HepG2 (cell line): ENCODE data around the gene GTF2A1L. TPM values are rescaled to one million over a fixed set of nuclear protein-coding genes. Genes with fewer than 3 reads are reported as not detected.

ENCODE experiments used
- ATAC-seq: fragments of 200-7000 bp; cut with Tn5 transposase; 3 replicates; pipeline ENCODE4 v1.9.1; 2020; ENCODE audit warnings: mild to moderate bottlenecking, moderate library complexity
- BruUV-seq: library from RNA; stranded (reverse); fragments of 400-500 nt; replicated peaks from 2 replicates; lab custom pipeline; 2021; lab: Mats Ljungman, UMichigan
- CTCF ChIA-PET: fragments of 300-600 bp; formaldehyde crosslinking; extraction: SDS; loops from one replicate; lab custom pipeline; 2021; ENCODE audit warnings: low total read pairs, inconsistent platforms, low intra/inter-chr PET ratio; lab: Yijun Ruan, JAX
- POLR2A ChIA-PET: fragments of 350-600 bp; sonication (Branson Sonifier 250); formaldehyde crosslinking; loops from one replicate; lab custom pipeline; 2020; ENCODE audit warnings: antibody characterized with exemption, inconsistent platforms; lab: Yijun Ruan, JAX
- DNase-seq: peaks from one replicate; pipeline ENCODE4 v3.0.0-alpha.2; 2015; ENCODE audit warnings: low spot score
- FAIRE-seq: peaks from 3 replicates; lab custom pipeline; 2011; peaks lifted over from hg19 to GRCh38; lab: Jason Lieb, UNC
- H2AFZ ChIP-seq: one replicate; pipeline ENCODE4 v1.6.1; 2011; ENCODE audit warnings: low read length, inconsistent platforms
- H3K27ac ChIP-seq: fragments of 300-600 bp; 3 replicates; pipeline ENCODE4 v1.8.0; 2011; ENCODE audit warnings: mixed run types, mild to moderate bottlenecking, mixed read lengths, low read length, inconsistent platforms; ENCODE audit not compliant: insufficient read depth; ENCODE audit errors: extremely low read length
- H3K27me3 ChIP-seq, 2 experiments: fragments of 200-600 bp in 1 of 2; 2 replicates in 1 of 2; 3 replicates in 1 of 2; pipeline versions ENCODE4 v1.6.0 to v1.8.0; 2011; ENCODE audit warnings: low read length in 2 of 2, mild to moderate bottlenecking in 2 of 2, moderate library complexity in 2 of 2, inconsistent platforms in 1 of 2; ENCODE audit not compliant: insufficient read depth in 2 of 2, control insufficient read depth in 1 of 2
- H3K36me3 ChIP-seq, 2 experiments: fragments of 200-600 bp in 1 of 2; replicated peaks in 1 of 2; 2 replicates in 1 of 2; 3 replicates in 1 of 2; pipeline versions ENCODE4 v1.5.1 to v1.8.0; 2011; ENCODE audit warnings: low read length in 2 of 2, inconsistent platforms in 1 of 2; ENCODE audit not compliant: insufficient read depth in 2 of 2, control insufficient read depth in 1 of 2
- H3K4me1 ChIP-seq: 2 replicates; pipeline ENCODE4 v1.5.1; 2012; ENCODE audit warnings: low read length, inconsistent platforms; ENCODE audit not compliant: insufficient read depth
- H3K4me2 ChIP-seq: 2 replicates; pipeline ENCODE4 v1.6.0; 2011; ENCODE audit warnings: low read depth, low read length, inconsistent platforms
- H3K4me3 ChIP-seq, 3 experiments: fragments of 200-600 bp in 1 of 3; sonication (generic), shearing (Covaris generic) in 1 of 3; replicated peaks in 1 of 3; 2 replicates each; pipeline ENCODE4 v1.5.1; 2011 to 2016; ENCODE audit warnings: low read length in 3 of 3, inconsistent platforms in 2 of 3, low read depth in 2 of 3, mild to moderate bottlenecking in 2 of 3, control low read depth in 1 of 3, mixed read lengths in 1 of 3; ENCODE audit not compliant: insufficient read depth in 1 of 3
- H3K79me2 ChIP-seq: one replicate; pipeline ENCODE4 v1.6.1; 2011; ENCODE audit warnings: low read length, inconsistent platforms; ENCODE audit not compliant: insufficient read depth
- H3K9ac ChIP-seq: 2 replicates; pipeline ENCODE4 v1.6.0; 2011; ENCODE audit warnings: mild to moderate bottlenecking, low read depth, low read length, inconsistent platforms; ENCODE audit not compliant: insufficient read depth
- H3K9me3 ChIP-seq: 2 replicates; pipeline ENCODE4 v1.5.1; 2012; ENCODE audit warnings: mild to moderate bottlenecking, low read length
- H4K20me1 ChIP-seq: 2 replicates; pipeline ENCODE4 v1.6.0; 2011; ENCODE audit warnings: inconsistent platforms, mild to moderate bottlenecking, low read length, moderate library complexity; ENCODE audit not compliant: insufficient read depth
- GRHL1 ChIP-seq: sonication (generic); formaldehyde crosslinking; conservative IDR thresholded peaks from 2 replicates; pipeline ENCODE4 v1.8.0; 2022; ENCODE audit warnings: missing genetic modification reagents
- GTF2F1 ChIP-seq: fragments of 150-350 bp; IDR thresholded peaks from 2 replicates; pipeline ENCODE4 v1.6.1; 2014; ENCODE audit warnings: low read length
- HOXA7 ChIP-seq: sonication (generic); formaldehyde crosslinking; IDR thresholded peaks from 2 replicates; pipeline ENCODE4 v1.8.1; 2022; ENCODE audit warnings: mild to moderate bottlenecking, missing genetic modification reagents, moderate library complexity
- MLXIP ChIP-seq: sonication (generic); formaldehyde crosslinking; IDR thresholded peaks from 2 replicates; pipeline ENCODE4 v1.9.0; 2021; ENCODE audit warnings: missing genetic modification reagents, borderline replicate concordance
- MTF2 ChIP-seq: sonication (generic); formaldehyde crosslinking; IDR thresholded peaks from 2 replicates; pipeline ENCODE4 v1.5.0; 2020; ENCODE audit warnings: missing genetic modification reagents, borderline replicate concordance
- THAP7 ChIP-seq: sonication (generic); formaldehyde crosslinking; IDR thresholded peaks from 2 replicates; pipeline ENCODE4 v1.8.1; 2023; ENCODE audit warnings: mild to moderate bottlenecking, missing genetic modification reagents
- U2AF1 ChIP-seq: fragments of 200-400 bp; formaldehyde crosslinking; optimal IDR thresholded peaks from 2 replicates; pipeline ENCODE3; 2017; ENCODE audit warnings: mild to moderate bottlenecking, low read depth, low read length
- ZNF331 ChIP-seq: sonication (generic); formaldehyde crosslinking; IDR thresholded peaks from 2 replicates; pipeline ENCODE4 v1.4.0; 2020; ENCODE audit warnings: missing genetic modification reagents
- ZNF430 ChIP-seq: sonication (generic); formaldehyde crosslinking; IDR thresholded peaks from 2 replicates; pipeline ENCODE4 v1.9.0; 2021; ENCODE audit warnings: mild to moderate bottlenecking, missing genetic modification reagents
- ZNF713 ChIP-seq: sonication (generic); formaldehyde crosslinking; IDR thresholded peaks from 2 replicates; pipeline ENCODE4 v1.4.0; 2020; ENCODE audit warnings: mild to moderate bottlenecking, missing genetic modification reagents
- ZNF761 ChIP-seq: sonication (generic); formaldehyde crosslinking; conservative IDR thresholded peaks from 2 replicates; pipeline ENCODE4 v1.4.0; 2020; ENCODE audit warnings: mild to moderate bottlenecking, missing genetic modification reagents
- WGBS: methylation state at CpG from one replicate; pipeline ENCODE4 v1.1.6; 2017; ENCODE audit warnings: low lambda C conversion rate; 5-methylcytosine and 5-hydroxymethylcytosine counted together
- in situ Hi-C: cut with HindIII; loops from 2 replicates; pipeline ENCODE4 v1.10.0; 2017; ENCODE audit warnings: low pct_unique_long_range_greater_than_20kb; ENCODE audit not compliant: extremely low pct_ligation_motif_present
- intact Hi-C: fragments of 100-400 bp; cut with micrococcal nuclease; formaldehyde crosslinking; loops from one replicate; pipeline ENCODE4 v1.10.0; 2022; ENCODE audit not compliant: unreplicated experiment
- polyA plus RNA-seq, 8 experiments: library from polyadenylated mRNA; depleted of rRNA in 3 of 8; stranded (reverse) in 7 of 8; unstranded in 1 of 8; fragments of >200 nt; fragmentation: Illumina TruSeq in 4 of 8; extraction: Trizol in 4 of 8; gene quantifications; 2 replicates each; pipeline versions ENCODE4 v1.2.1 to v1.2.3, GENCODE V29; 2011 to 2016; ENCODE audit warnings: low read depth in 4 of 8, missing spikeins in 1 of 8, mixed read lengths in 1 of 8; ENCODE audit not compliant: insufficient read depth in 1 of 8
- total RNA-seq, 5 experiments: library from RNA; depleted of rRNA; stranded (reverse); fragments of >200 nt; fragmentation: Illumina TruSeq; extraction: Trizol; gene quantifications; 2 replicates each; pipeline ENCODE4 v1.2.3, GENCODE V29; 2016; ENCODE audit warnings: low read depth in 1 of 5
- TF ChIP-seq, protein P1 (sequence below): sonication (generic); formaldehyde crosslinking; IDR thresholded peaks from 2 replicates; pipeline ENCODE4 v1.8.0; 2023; ENCODE audit warnings: mild to moderate bottlenecking, missing genetic modification reagents
- TF ChIP-seq, protein P2 (sequence below): IDR thresholded peaks from 2 replicates; pipeline ENCODE4 v1.6.1; 2016; ENCODE audit warnings: low read depth

Gene GTF2A1L
- total and polyA plus RNA-seq, 2 of the 13 experiments (the other 11 are each of a cell fraction or from before 2014, with no cell fraction given), result not detected

- 18% methylated on average over 4 of the region's 4 CpGs for WGBS
- Histone ChIP-seq H3K27me3 (no peaks in the 10 kb centered on the region), H3K4me2 (no peak overlapping the region), H3K9ac (no peak overlapping the region), H3K4me3 (no peak overlapping the region), H3K4me1 (no peaks in the 10 kb centered on the region), H3K27ac (no peak overlapping the region), H3K79me2 (no peaks in the 10 kb centered on the region), H4K20me1 (no peaks in the 10 kb centered on the region), H3K9me3 (no peaks in the 10 kb centered on the region), H2AFZ (no peak overlapping the region), H3K36me3 (no peaks in the 10 kb centered on the region)
- DNase-seq (no peak), ATAC-seq (no peak), FAIRE-seq (no peak)
- no TSS peak for BruUV-seq
- in situ Hi-C loops, result no loop called here
- TF ChIP-seq THAP7 (no peak), GTF2F1 (no peak), ZNF761 (no peak), ZNF430 (no peak), MLXIP (CRISPR knock-in tag) (no peak), ZNF713 (CRISPR knock-in tag) (no peak), MTF2 (CRISPR knock-in tag) (no peak), GRHL1 (CRISPR knock-in tag) (no peak), U2AF1 (no peak), HOXA7 (CRISPR knock-in tag) (no peak), ZNF331 (CRISPR knock-in tag) (no peak)
- TF ChIP-seq, protein P1, sequence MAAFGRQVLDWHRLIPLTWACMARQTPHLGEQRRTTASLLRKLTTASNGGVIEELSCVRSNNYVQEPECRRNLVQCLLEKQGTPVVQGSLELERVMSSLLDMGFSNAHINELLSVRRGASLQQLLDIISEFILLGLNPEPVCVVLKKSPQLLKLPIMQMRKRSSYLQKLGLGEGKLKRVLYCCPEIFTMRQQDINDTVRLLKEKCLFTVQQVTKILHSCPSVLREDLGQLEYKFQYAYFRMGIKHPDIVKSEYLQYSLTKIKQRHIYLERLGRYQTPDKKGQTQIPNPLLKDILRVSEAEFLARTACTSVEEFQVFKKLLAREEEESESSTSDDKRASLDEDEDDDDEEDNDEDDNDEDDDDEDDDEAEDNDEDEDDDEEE, result no peak
- TF ChIP-seq, protein P2, sequence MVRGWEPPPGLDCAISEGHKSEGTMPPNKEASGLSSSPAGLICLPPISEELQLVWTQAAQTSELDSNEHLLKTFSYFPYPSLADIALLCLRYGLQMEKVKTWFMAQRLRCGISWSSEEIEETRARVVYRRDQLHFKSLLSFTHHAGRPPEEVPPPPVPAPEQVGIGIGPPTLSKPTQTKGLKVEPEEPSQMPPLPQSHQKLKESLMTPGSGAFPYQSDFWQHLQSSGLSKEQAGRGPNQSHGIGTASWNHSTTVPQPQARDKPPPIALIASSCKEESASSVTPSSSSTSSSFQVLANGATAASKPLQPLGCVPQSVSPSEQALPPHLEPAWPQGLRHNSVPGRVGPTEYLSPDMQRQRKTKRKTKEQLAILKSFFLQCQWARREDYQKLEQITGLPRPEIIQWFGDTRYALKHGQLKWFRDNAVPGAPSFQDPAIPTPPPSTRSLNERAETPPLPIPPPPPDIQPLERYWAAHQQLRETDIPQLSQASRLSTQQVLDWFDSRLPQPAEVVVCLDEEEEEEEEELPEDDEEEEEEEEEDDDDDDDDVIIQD (CRISPR knock-in tag), result no peak
- intact Hi-C loops, result no loop called here
- CTCF ChIA-PET, result no interaction called here
- POLR2A ChIA-PET, result no interaction called here
Observed at GRCh38 chr2:48673581-48673980, 55.9 kb downstream of the GTF2A1L start.
